HepG2 (cell line): ENCODE data around the gene PYY. TPM values are rescaled to one million over a fixed set of nuclear protein-coding genes. Genes with fewer than 3 reads are reported as not detected.
A peak's percentile ranks its signal among the peaks of the same experiment; 100 is the strongest.

ENCODE experiments used
- ARID3A ChIP-seq: IDR thresholded peaks from 2 replicates; pipeline ENCODE4 v1.6.1; 2012; ENCODE audit warnings: low read depth, low read length, improper control_type of control experiment
- CBFB ChIP-seq: sonication (generic); formaldehyde crosslinking; IDR thresholded peaks from 2 replicates; pipeline ENCODE4 v1.4.0; 2020; ENCODE audit warnings: missing genetic modification reagents
- FOXK2 ChIP-seq: fragments of 450-650 bp; IDR thresholded peaks from 2 replicates; pipeline ENCODE4 v1.6.1; 2016
- KLF16 ChIP-seq, 2 experiments: sonication (generic) in 1 of 2; formaldehyde crosslinking in 1 of 2; IDR thresholded peaks; 2 replicates each; pipeline versions ENCODE4 v1.6.1 to v1.8.0; 2016 to 2023; ENCODE audit warnings: missing genetic modification reagents in 2 of 2, missing compliant biosample characterization in 1 of 2
- MAZ ChIP-seq, 2 experiments: sonication (generic) in 1 of 2; formaldehyde crosslinking in 1 of 2; IDR thresholded peaks; 2 replicates each; pipeline versions ENCODE4 v1.5.0 to v1.6.1; 2012 to 2020; ENCODE audit warnings: low read depth in 2 of 2, mild to moderate bottlenecking in 2 of 2, borderline replicate concordance in 1 of 2, improper control_type of control experiment in 1 of 2, low read length in 1 of 2, missing genetic modification reagents in 1 of 2, moderate library complexity in 1 of 2
- MEF2D ChIP-seq: sonication (generic); formaldehyde crosslinking; IDR thresholded peaks from 2 replicates; pipeline ENCODE4 v1.5.1; 2020; ENCODE audit warnings: mild to moderate bottlenecking, missing genetic modification reagents
- SETDB1 ChIP-seq: sonication (generic); formaldehyde crosslinking; IDR thresholded peaks from 2 replicates; pipeline ENCODE4 v1.5.1; 2020; ENCODE audit warnings: missing genetic modification reagents, mild to moderate bottlenecking, borderline replicate concordance
- SIX1 ChIP-seq: sonication (generic); formaldehyde crosslinking; IDR thresholded peaks from 2 replicates; pipeline ENCODE4 v1.4.0; 2020; ENCODE audit warnings: missing genetic modification reagents, borderline replicate concordance
- XRCC5 ChIP-seq: fragments of 200-400 bp; formaldehyde crosslinking; optimal IDR thresholded peaks from 2 replicates; pipeline ENCODE3; 2017; ENCODE audit warnings: mild to moderate bottlenecking, low read length
- ZBTB2 ChIP-seq: sonication (generic); formaldehyde crosslinking; IDR thresholded peaks from 2 replicates; pipeline ENCODE4 v1.8.0; 2022; ENCODE audit warnings: low read depth, missing genetic modification reagents
- ZMYM2 ChIP-seq: sonication (generic); formaldehyde crosslinking; IDR thresholded peaks from 2 replicates; pipeline ENCODE4 v1.8.0; 2022; ENCODE audit warnings: mild to moderate bottlenecking, missing genetic modification reagents
- ZNF253 ChIP-seq: sonication (generic); formaldehyde crosslinking; IDR thresholded peaks from 2 replicates; pipeline ENCODE4 v1.8.0; 2022; ENCODE audit warnings: mild to moderate bottlenecking, missing genetic modification reagents, borderline replicate concordance
- ZNF496 ChIP-seq: sonication (generic); formaldehyde crosslinking; IDR thresholded peaks from 2 replicates; pipeline ENCODE4 v1.8.1; 2023; ENCODE audit warnings: mild to moderate bottlenecking, moderate library complexity, missing genetic modification reagents; ENCODE audit not compliant: insufficient replicate concordance
- ZNF605 ChIP-seq: sonication (generic); formaldehyde crosslinking; IDR thresholded peaks from 2 replicates; pipeline ENCODE4 v1.8.0; 2022; ENCODE audit warnings: mild to moderate bottlenecking, missing genetic modification reagents
- ZNF619 ChIP-seq: sonication (generic); formaldehyde crosslinking; IDR thresholded peaks from 2 replicates; pipeline ENCODE4 v1.4.0; 2020; ENCODE audit warnings: mild to moderate bottlenecking, missing genetic modification reagents
- ZNF7 ChIP-seq: IDR thresholded peaks from 2 replicates; pipeline ENCODE4 v1.6.1; 2016; ENCODE audit warnings: missing biosample characterization, missing genetic modification reagents
- ZNF772 ChIP-seq: sonication (generic); formaldehyde crosslinking; IDR thresholded peaks from 2 replicates; pipeline ENCODE4 v1.5.0; 2020; ENCODE audit warnings: mild to moderate bottlenecking, missing genetic modification reagents
- ZNF782 ChIP-seq: sonication (generic); formaldehyde crosslinking; IDR thresholded peaks from 2 replicates; pipeline ENCODE4 v1.4.0; 2020; ENCODE audit warnings: missing genetic modification reagents, mild to moderate bottlenecking, borderline replicate concordance
- polyA plus RNA-seq, 8 experiments: library from polyadenylated mRNA; depleted of rRNA in 3 of 8; stranded (reverse) in 7 of 8; unstranded in 1 of 8; fragments of >200 nt; fragmentation: Illumina TruSeq in 4 of 8; extraction: Trizol in 4 of 8; gene quantifications; 2 replicates each; pipeline versions ENCODE4 v1.2.1 to v1.2.3, GENCODE V29; 2011 to 2016; ENCODE audit warnings: low read depth in 4 of 8, missing spikeins in 1 of 8, mixed read lengths in 1 of 8; ENCODE audit not compliant: insufficient read depth in 1 of 8
- total RNA-seq, 5 experiments: library from RNA; depleted of rRNA; stranded (reverse); fragments of >200 nt; fragmentation: Illumina TruSeq; extraction: Trizol; gene quantifications; 2 replicates each; pipeline ENCODE4 v1.2.3, GENCODE V29; 2016; ENCODE audit warnings: low read depth in 1 of 5
- TF ChIP-seq, protein P1 (sequence below), 2 experiments: sonication (generic) in 1 of 2; formaldehyde crosslinking in 1 of 2; IDR thresholded peaks; 2 replicates each; pipeline versions ENCODE4 v1.4.0 to v1.6.1; 2018 to 2020; ENCODE audit warnings: missing genetic modification reagents in 2 of 2, borderline replicate concordance in 1 of 2, low read depth in 1 of 2, mild to moderate bottlenecking in 1 of 2, missing biosample characterization in 1 of 2
- TF ChIP-seq, protein P2 (sequence below): sonication (generic); formaldehyde crosslinking; IDR thresholded peaks from 2 replicates; pipeline ENCODE4 v1.4.0; 2020; ENCODE audit warnings: missing genetic modification reagents
- TF ChIP-seq, protein P3 (sequence below): sonication (generic); formaldehyde crosslinking; IDR thresholded peaks from 2 replicates; pipeline ENCODE4 v1.5.0; 2020; ENCODE audit warnings: mild to moderate bottlenecking, low read depth, missing genetic modification reagents, borderline replicate concordance

PYY gene
- total and polyA plus RNA-seq, 2 of the 13 experiments (the other 11 are each of a cell fraction or from before 2014, with no cell fraction given): 0.25 TPM; not detected in 1

GRCh38 chr17:44001461-44001920 is 47.8 kb upstream of the PYY start (continued):
- TF ChIP-seq, protein P1, sequence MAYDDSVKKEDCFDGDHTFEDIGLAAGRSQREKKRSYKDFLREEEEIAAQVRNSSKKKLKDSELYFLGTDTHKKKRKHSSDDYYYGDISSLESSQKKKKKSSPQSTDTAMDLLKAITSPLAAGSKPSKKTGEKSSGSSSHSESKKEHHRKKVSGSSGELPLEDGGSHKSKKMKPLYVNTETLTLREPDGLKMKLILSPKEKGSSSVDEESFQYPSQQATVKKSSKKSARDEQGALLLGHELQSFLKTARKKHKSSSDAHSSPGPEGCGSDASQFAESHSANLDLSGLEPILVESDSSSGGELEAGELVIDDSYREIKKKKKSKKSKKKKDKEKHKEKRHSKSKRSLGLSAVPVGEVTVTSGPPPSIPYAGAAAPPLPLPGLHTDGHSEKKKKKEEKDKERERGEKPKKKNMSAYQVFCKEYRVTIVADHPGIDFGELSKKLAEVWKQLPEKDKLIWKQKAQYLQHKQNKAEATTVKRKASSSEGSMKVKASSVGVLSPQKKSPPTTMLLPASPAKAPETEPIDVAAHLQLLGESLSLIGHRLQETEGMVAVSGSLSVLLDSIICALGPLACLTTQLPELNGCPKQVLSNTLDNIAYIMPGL (CRISPR knock-in tag; IDR thresholded peaks at IDR 0.05; ENCODE audit: borderline replicate concordance in 1 of 2, low read depth in 1 of 2): no peak
- TF ChIP-seq ZNF253 (CRISPR knock-in tag): no peak
- no peak for TF ChIP-seq FOXK2
- TF ChIP-seq, protein P2, sequence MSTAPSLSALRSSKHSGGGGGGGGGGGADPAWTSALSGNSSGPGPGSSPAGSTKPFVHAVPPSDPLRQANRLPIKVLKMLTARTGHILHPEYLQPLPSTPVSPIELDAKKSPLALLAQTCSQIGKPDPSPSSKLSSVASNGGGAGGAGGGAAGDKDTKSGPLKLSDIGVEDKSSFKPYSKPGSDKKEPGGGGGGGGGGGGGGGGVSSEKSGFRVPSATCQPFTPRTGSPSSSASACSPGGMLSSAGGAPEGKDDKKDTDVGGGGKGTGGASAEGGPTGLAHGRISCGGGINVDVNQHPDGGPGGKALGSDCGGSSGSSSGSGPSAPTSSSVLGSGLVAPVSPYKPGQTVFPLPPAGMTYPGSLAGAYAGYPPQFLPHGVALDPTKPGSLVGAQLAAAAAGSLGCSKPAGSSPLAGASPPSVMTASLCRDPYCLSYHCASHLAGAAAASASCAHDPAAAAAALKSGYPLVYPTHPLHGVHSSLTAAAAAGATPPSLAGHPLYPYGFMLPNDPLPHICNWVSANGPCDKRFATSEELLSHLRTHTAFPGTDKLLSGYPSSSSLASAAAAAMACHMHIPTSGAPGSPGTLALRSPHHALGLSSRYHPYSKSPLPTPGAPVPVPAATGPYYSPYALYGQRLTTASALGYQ (CRISPR knock-in tag): 0 out of 2 replicates have a peak, but pooled peaks have one; percentile 44
- TF ChIP-seq KLF16 (CRISPR knock-in tag; IDR thresholded peaks at IDR 0.05): peak in 1 of 2 experiments; percentile 93; a peak in 2 of 4 replicates
- TF ChIP-seq ARID3A: peak; percentile 5; the same call in 1 of the 2 replicates
- no peak for TF ChIP-seq ZBTB2 (CRISPR knock-in tag)
- no peak for TF ChIP-seq ZMYM2 (CRISPR knock-in tag)
- TF ChIP-seq ZNF496 (CRISPR knock-in tag): no peak
- TF ChIP-seq SIX1: no peak
- no peak for TF ChIP-seq CBFB (CRISPR knock-in tag)
- no peak for TF ChIP-seq ZNF7 (CRISPR knock-in tag)
- no peak; the same call in 1 of the 2 replicates for TF ChIP-seq ZNF772 (CRISPR knock-in tag)
- no peak for TF ChIP-seq XRCC5
- TF ChIP-seq MAZ (IDR thresholded peaks at IDR 0.05; ENCODE audit: borderline replicate concordance, low read depth, low read length): peak; percentile 36; the same call in 1 of the 2 replicates
- 0 out of 2 replicates have a peak, but pooled peaks have one; percentile 58 for TF ChIP-seq MAZ (CRISPR knock-in tag; IDR thresholded peaks at IDR 0.05; ENCODE audit: low read depth)
- TF ChIP-seq SETDB1: no peak
- TF ChIP-seq ZNF605 (CRISPR knock-in tag): no peak
- no peak for TF ChIP-seq ZNF619 (CRISPR knock-in tag)
- no peak for TF ChIP-seq ZNF782 (CRISPR knock-in tag)
- TF ChIP-seq, protein P3, sequence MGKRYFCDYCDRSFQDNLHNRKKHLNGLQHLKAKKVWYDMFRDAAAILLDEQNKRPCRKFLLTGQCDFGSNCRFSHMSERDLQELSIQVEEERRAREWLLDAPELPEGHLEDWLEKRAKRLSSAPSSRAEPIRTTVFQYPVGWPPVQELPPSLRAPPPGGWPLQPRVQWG: no peak
- TF ChIP-seq MEF2D (CRISPR knock-in tag): no peak
